Fibroblast of skin of left biceps (primary cell): ENCODE data around the gene GJA8.
"Not testable (repeated sequence)": the region's sequence is repeated elsewhere in the genome, so short reads cannot be mapped to it uniquely, and the experiment has no call there.

Source experiments
- DNase-seq, 2 experiments: peaks; one replicate each; pipeline ENCODE4 v3.0.0-alpha.2; 2013; ENCODE audit warnings: low read depth in 2 of 2

Gene GJA8

DNA sequence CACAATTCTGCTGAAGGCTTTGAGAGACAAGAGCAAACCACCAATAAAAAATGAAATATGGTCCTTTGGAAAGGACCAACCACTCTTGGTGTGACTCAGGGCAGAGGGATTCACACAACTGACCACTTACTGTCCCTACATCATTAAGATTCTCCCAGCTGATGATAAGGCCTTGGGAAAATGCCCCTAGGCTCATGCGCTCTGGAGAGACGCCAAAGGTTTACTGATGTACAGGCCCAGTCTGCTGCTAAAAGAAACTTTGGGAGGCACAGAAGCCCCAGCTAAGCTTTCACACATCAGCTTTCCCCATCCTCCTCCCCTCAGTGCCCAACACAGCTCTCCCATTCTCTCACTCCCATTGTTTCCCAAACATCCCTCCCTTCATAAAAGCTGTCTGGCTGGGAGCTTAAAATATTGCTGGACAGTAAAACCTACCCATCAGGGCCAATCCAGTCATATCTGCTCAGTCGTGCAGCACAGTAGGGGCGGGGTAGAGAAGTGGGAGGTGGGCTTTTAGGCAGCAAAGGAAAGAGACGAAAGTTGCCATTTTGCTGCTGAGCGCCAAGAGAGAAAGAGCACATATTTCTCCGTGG is at the start of gene GJA8:
Gene GJA8 (plus strand): TSS at position 543 of the 593 bp plus-strand sequence. CDS start 5,161 bp downstream, outside the sequence.
- no peak for DNase-seq

DNA sequence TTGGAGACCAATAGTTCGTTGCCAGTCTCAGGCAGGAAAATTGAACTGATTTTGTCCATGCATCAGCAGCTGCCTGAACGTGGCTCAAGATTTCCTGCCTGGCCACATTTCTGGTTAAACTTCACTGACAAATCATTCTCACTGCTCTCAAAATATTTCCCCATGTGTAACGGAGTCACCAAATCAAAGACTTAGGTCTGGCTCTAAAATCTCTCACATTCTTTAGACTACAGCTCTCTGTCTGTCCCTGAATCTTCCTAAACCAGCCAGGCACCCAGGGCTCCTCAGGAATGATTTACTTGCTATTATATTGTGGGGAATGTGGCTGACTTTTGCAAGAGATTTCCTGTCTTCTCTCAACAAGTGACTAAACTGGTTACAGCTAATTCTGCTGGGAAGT is 49.2 kb upstream of the GJA8 start:
- DNase-seq = no peak

DNA sequence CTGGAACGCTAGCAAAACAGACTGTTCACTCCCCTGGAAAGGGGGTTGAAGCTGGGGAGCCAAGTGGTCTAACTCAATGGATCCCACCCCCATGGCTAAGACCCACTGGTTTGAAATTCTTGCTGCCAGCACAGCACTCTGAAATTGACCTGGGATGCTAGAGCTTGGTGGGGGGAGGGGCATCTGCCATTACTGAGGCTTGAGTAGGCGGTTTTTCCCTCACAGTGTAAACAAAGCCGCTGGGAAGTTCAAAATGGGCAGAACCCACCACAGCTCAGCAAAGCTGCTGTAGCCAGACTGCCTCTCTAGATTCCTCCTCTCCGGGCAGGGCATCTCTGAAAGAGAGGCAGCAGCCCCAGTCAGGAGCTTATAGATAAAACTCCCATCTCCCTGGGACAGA is 47.6 kb upstream of the GJA8 start:
- DNase-seq = not testable (repeated sequence)

DNA sequence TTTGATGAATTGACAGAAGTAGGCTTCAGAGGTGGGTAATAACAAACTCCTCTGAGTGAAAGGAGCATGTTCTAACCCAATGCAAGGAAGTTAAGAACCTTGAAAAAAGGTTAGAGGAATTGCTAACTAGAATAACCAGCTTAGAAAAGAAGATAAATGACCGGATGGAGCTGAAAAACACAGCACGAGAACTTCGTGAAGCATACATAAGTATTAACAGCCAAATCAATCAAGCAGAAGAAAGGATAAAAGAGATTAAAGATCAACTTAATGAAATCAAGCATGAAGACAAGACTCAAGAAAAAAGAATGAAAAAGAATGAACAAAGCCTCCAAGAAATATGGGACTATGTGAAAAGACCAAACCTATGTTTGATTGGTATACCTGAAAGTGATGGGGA is 46.6 kb upstream of the GJA8 start:
- DNase-seq = not testable (repeated sequence)

DNA sequence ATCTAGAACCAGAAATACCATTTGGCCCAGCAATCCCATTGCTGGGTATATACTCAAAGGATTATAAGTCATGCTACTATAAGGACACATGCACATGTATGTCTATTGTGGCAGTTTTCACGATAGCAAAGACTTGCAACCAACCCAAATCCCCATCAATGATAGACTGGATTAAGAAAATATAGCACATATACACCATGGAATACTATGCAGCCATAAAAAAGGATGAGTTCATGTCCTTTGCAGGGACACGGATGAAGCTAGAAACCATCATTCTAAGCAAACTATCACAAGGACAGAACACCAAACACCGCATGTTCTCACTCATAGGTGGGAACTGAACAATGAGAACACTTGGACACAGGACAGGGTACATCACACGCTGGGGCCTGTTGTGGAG is 35.4 kb upstream of the GJA8 start:
- not testable (repeated sequence) for DNase-seq

DNA sequence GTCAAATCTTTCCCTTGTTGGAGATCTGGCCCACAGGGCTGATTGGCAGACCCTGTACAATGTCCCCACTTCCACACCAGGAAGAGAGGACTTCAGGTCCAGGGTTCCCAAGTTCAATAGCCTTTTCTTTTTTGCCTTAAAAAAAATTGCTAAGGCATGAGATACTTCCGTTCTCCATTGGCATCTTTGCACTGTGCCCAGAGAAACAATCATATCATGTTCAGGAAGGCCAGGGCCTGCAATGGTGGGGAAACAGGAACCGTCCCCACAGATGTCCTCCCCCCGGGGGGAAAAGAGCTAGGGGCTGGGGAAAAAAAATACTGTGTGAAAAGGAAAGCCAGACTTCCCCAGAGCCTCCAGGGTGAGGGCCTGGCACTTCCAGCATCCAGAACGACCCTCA is 24.6 kb upstream of the GJA8 start:
- no peak for DNase-seq

DNA sequence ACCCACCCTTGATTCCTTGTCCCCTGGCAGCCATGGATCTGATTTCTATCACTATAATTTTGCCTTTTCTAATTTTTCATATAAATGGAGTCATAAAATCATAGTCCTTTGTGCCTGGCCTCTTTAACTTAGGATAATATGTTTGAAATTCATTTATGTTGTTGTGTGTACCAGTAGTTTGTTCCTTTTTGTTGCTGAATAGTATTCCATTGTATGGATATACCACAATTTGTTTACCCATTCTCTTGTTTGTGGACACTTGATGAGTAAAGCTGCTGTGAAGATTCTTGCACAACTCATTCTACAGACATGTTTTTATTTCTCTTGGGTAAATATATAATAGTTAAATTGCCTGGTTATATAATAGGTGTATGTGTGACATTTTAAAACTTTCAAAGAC is 22.7 kb upstream of the GJA8 start:
- DNase-seq = no peak

DNA sequence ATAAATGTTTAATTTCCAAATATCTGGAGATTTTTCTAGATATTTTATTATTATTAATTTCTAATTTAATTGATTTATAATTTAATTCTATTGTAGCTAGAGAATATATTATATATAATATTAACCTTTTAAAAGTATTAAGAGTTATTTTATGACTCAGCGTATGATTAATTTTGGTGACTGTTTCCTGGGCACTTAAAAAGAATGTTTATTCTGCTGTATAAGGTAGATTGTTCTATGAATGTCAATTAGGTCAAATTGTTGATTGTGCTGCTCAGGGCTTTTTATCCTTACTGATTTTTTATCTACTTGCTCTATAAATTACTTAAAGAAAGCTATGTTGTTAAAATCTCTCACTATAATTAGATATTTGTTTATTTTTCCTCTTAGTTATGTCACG is 20.1 kb upstream of the GJA8 start:
- DNase-seq = no peak

DNA sequence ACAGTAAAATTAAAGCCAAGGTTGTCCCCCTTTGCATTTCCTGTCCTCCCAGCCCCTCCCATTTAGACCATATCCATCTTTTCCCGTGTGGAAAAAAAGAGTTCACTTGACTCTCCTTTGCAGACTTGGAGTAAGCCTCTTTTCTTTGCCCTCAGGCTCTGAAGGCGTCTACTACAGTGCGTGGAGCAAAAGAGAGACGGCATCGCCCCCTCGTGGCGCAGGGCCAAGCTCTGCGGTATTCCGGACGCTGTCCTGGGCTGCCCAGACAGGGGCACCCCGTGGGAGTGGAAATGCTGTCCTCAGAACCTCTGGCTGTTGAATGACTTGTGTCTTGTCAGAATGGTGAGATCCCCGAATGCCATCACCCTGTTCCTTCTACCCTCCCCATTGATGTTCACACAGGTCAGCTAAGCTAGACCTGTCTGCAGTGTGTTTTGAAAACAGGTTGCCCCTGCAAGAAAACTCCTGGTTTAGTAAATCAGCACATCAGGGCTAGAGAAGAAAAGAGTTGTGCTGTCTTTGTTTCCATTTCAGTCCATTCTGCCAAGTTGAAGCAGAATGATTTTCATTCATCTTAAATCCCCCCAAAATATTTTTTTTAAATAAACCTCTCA is 12.3 kb upstream of the GJA8 start:
- no peak for DNase-seq

DNA sequence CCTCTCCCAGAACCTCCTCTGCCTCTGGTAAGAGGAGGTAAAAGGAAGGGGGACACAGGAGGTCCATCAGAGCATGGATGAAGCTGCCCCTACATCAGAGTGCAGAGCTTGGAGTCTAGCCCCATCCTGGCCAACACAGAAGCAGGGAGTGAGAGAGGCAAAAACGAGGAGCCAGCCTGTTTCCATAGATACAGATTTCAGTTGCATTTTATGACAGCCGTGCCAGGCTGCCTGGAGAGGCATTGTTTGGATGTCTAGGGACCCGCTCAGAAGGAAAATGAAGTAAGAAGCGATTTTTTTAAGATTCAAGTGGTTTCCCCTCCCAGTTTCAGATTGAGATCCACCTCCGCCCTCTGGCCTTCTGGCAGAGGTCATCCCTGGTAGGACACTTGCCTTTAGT is 11.5 kb upstream of the GJA8 start:
- DNase-seq = no peak

DNA sequence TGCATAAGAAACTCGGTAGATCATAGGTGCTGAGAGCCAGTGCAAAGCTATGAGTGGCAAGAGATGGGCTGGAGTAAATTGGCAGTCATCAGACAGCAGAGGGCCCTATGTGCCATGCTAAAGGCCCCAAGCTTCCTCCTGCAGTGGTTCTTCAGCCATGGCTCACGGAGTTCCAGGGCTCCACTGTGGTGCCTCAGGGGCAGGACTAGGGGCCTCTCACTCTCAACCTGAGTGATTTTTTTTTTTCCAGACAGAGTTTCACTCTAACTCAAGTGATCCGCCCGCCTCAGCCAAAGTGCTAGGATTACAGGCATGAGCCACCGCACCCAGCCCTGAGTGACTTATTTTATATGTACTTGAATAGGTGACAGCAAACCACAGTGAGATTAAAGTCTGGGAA is 10.4 kb upstream of the GJA8 start:
- DNase-seq = no peak

DNA sequence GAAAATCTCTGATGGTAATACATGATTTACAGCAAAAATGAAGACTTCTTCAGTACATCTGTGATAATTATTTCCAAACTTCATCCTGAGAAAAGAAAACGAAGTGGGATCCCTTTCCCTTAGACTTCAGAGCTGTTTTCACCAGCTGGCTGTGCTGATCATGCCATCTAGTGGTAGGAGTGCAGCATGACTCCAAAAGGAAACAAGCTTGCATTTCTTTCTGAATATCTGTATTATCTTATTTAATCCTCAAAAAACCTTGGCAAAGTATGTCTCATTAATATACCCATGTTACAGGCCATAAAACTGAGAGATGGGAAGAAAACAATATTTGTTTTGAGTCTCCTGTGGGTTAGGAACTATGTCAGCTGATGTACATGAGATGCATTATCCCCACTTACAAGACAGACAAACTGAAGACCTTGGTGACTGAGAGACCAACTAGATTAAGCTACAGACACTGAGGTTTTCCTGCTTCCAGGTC is 9.8 kb upstream of the GJA8 start:
- peak; percentile 19 to 25 for DNase-seq

DNA sequence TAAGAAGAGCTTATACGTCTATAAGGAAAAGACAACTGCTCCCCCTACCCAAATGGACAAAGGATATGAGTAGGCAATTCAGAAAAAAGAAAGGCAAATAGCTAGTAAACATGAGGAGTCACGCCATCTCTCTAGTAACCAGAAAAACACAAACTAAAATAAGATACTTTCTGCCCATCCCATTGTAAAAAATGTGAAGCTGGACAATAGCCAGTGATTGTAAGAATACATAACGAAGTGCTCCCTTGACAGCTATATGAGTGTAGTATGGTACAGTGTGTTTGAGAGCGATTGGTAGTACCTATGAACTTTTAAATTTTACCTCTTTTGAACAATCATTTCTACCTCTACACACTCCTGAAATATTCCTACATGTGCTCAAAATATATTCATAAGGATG is 7.5 kb upstream of the GJA8 start:
- no peak for DNase-seq

DNA sequence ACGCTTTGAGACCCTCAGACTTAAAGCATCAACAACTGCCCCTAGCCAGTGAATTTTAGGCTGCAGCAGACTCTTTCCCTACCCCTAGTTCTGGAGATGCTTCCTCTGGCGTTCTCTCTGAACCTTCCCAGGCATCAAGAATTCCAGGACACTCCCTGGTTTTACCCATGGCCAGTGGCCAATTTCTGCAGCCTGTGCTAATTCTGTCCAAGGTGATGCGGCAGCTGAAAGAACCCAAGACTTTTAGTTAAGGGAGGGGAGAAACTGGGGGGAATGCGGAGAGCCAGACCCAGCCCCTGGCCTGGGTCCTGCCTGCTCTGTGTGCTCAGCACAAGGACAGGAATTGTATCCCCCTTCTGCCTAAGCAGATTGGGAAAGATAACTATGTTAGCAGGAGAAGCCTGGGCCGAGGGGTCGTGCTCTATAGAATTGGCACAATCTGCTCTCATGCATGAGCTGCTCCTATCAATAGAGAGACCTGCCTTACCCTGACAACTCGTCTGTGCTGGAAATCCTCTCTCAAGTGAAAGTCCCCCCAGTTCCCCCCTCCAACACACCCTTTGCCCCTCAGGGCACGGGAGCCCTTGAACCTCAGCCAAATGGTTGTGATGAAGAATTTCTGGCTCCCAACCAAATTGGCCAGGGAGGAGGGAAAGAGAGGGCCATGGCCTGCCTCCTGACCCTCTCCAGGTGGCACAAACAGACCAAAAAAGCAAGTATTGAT is 5.4 kb upstream of the GJA8 start:
- DNase-seq = no peak

DNA sequence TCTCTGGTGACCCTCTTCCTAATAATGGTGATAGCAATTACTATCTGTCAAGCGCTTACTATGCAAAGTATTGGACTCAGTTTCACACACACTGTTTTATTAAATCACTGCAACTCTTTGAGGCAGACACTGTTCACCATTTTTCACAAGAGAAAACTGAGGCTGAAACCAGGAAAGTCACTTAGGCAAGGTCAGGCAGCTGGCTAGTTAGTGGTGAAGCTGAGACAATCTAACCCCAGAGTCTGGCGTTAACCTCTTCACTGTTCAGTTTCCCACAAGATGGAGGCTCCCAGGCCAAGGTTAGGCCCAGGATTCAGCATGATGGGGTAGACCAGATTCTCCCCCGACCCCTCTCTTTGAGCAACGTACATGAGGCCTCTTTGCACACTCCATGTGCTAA is 4.8 kb upstream of the GJA8 start:
- DNase-seq = no peak

DNA sequence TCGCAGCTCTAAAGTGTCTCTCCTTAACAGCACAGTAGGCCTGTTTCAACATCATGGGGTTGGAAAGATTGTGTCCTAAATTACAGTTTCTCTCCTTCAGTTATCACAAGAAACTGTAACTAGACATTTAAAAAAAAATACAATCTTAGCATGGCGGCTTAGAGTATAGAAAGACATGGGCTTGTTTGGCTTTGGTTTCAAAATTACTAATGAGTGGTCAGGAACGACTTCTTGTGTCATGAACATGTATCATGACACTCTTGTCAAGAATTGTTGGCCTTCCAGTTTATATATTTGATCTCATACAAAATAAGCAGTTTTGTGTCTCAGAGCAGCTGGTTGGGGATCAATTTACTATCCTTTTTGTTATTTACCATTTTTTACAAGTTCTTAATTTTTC is 2.1 kb downstream of the GJA8 start:
- DNase-seq = no peak

DNA sequence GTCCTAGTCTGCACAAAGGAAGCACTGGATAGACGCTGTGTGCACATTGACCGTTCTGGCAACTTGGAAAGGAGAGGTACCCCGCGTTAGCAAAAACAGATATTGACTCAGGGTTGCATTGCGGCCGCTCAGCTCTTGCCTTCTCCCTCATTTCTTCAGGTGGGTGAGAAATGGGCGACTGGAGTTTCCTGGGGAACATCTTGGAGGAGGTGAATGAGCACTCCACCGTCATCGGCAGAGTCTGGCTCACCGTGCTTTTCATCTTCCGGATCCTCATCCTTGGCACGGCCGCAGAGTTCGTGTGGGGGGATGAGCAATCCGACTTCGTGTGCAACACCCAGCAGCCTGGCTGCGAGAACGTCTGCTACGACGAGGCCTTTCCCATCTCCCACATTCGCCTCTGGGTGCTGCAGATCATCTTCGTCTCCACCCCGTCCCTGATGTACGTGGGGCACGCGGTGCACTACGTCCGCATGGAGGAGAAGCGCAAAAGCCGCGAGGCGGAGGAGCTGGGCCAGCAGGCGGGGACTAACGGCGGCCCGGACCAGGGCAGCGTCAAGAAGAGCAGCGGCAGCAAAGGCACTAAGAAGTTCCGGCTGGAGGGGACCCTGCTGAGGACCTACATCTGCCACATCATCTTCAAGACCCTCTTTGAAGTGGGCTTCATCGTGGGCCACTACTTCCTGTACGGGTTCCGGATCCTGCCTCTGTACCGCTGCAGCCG is 5.4 kb downstream of the GJA8 start:
- DNase-seq = no peak

DNA sequence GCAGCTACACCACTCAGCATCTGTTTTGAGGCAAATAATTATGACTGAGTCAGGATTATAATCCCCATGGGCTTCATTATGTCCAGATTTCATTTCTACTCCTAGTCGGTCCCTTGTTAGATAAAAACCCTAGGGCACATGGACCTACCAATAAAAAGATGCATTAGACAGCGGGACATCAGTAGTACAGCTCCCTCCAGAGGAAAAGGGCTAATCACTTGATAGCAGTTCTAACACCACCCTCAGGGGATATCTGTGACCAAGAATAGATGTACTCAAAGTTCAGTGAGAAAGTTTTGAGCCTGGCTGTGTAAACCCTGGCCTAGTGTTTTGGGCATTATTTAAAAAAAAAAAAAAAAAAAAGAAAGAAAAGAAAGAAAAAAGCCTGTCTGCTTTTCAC is 10.0 kb downstream of the GJA8 start:
- DNase-seq = no peak

DNA sequence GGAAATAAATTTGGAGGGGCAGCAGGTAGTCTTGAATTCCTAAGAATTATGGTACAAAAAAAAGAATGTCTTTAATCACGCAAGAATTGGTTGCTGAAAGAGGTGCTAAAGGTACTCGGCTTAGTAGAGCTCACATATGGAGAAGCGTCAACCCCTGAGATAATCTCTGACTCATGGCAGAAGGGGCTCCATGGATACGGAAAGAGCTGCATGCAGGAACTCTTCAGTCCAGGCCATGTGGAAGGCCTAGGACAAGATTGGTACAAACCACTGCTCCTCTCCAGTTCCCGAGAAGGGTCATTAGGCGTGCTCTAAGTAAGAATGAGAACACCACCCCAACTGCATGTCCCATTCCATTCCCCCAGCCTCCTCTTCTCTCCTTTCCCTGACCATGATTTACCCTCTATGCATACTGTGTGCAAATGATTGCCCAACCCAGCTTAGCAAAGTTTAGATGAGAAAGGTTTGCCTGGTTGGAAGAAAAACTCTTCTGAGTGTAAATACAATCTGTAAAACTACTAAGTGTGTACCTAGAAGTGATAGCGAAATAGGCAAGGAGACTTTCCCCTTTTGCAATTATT is 10.9 kb downstream of the GJA8 start:
- no peak for DNase-seq

DNA sequence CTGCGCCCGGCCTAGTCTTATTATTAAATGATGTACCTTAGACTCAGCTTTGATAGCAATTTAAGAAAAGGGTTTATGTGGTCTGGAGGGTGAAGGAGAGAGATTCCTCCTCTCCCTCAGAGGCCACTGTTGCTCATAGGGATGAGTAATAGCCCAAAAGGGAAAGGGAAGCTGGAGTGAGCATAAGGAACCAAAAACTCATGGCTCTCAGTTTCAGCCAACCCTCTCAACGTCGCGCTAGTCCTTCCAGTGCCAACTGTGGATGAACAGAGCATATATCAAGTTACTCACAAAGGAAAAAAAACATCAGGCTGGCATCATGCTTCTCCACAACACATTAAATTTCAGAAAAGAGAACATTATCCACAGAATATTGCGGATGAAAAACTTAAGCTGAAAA is 17.3 kb downstream of the GJA8 start:
- no peak for DNase-seq

DNA sequence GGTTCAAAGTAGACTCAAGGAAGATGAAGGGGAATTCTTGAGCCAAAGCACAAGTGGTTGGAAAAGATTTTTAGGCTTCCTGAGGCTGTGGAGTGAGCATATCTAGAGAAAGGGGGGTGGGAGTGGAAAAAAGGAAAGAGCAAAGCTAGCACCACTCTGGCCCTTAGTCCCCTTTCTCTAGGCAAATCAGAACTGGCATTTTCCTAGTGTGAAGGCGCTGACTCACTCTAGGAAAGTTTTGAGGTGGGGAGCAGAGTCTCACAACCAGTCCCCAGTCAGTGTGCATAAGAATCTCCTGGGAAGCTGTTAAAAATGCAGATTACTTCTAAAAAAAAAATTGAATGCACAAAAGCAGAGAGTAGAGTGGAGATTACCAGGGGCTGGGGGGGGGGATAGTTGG is 22.2 kb downstream of the GJA8 start:
- DNase-seq = no peak

DNA sequence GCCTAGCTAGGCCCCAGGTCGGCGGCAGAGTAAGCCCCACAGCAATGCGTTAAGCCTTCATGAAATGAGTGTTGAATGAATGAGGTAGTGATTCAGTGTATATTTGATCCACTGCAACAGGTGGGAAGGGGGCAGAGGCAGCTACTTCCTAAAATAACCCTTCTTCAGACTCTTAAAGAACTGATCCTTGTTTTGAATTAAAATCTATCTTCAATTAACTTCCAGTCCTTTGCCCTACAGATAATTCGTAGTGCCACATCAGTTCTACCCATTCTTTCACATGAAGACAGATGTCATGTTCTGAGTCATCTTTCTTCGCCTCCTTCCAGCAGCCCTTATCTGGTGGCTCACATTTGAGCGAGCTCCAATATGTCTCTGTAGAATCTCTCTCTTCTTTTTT is 24.6 kb downstream of the GJA8 start:
- not testable (repeated sequence) for DNase-seq
